ENCODE measurements around the gene C2CD4A. TPM values are rescaled to one million over a fixed set of nuclear protein-coding genes. Genes with fewer than 3 reads are reported as not detected.

Gene C2CD4A
- polyA plus RNA-seq, 2 of the 4 experiments (the other 2 are of a cell fraction): 0.32 TPM; not detected in 1

DNA sequence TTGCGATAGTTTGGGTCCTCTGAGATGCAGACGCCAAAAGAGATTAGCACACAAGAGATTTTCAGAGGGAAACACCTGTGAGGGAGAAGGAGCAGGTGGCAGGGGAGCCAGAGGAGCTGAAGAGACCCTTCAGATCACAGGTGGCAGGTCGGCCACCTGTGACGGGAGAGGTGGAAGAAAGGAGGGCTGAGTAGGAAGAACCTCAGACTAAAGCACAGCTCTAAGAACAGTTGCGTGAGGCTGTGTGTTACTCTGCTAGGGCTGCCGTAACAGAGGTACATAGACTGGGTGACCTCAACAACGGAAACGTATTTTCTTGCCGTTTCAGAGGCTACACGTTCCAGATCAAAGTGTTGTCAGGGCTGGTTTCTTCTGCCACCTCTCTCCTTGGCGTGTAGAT, 38.5 kb downstream of the C2CD4A start:
- H3K4me3 ChIP-seq: no peak overlapping the region
- ATAC-seq (no peak), DNase-seq (ENCODE audit: low read depth in 1 of 2, low spot score in 1 of 2) (no peak), FAIRE-seq (no peak)
- 84% methylated on average over 11 of the region's 11 CpGs for WGBS (ENCODE audit: missing lambda C conversion rate)
- no peak overlapping the region for H3K4me2 ChIP-seq
- CTCF ChIA-PET: no interaction called here
- H3K4me1 ChIP-seq: peaks cover 25% of the 10 kb centered on the region
- TF ChIP-seq HOXB13 (CRISPR knock-in tag; IDR thresholded peaks at IDR 0.05; ENCODE audit: low read depth) (no peak), CHD2 (IDR thresholded peaks at IDR 0.05; ENCODE audit: low read length, partially characterized antibody) (no peak), KDM1A (IDR thresholded peaks at IDR 0.05; ENCODE audit: low read depth) (no peak), NFE2L2 (conservative IDR thresholded peaks at IDR 0.05; ENCODE audit: low read length) (no peak), NR3C1 (IDR thresholded peaks at IDR 0.05) (no peak), ZC3H11A (IDR thresholded peaks at IDR 0.05) (no peak), EP300 (IDR thresholded peaks at IDR 0.05) (no peak), RNF2 (IDR thresholded peaks at IDR 0.05; ENCODE audit: borderline replicate concordance, low read depth) (no peak), GATA3 (IDR thresholded peaks at IDR 0.05; ENCODE audit: borderline replicate concordance) (no peak), EHMT2 (IDR thresholded peaks at IDR 0.05; ENCODE audit: low read depth) (no peak)
- TF ChIP-seq, protein P1, sequence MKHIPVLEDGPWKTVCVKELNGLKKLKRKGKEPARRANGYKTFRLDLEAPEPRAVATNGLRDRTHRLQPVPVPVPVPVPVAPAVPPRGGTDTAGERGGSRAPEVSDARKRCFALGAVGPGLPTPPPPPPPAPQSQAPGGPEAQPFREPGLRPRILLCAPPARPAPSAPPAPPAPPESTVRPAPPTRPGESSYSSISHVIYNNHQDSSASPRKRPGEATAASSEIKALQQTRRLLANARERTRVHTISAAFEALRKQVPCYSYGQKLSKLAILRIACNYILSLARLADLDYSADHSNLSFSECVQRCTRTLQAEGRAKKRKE (CRISPR knock-in tag; IDR thresholded peaks at IDR 0.05; ENCODE audit: low read depth): no peak
- H3K9me3 ChIP-seq: no peaks in the 10 kb centered on the region
- no peak overlapping the region for H3K27ac ChIP-seq
- POLR2A ChIA-PET: no interaction called here

DNA sequence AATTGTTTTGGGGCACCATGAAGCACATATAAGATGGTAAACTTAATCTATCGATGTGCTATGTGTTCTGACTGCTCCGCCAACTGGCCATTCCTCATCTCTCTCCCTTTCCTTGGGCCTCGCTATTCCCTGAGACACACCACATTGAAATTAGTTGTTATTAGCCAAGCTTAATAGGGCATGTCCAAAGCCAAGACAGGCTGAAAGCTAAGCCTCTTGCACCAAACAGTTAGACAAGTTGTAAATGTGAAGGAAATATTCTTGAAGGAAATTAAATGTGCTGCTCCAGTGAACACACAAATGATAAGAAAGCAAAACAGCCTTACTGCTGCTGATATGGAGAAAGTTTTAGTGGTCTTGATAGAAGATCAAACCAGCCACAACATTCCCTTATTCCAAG, 39.3 kb downstream of the C2CD4A start:
- ATAC-seq (no peak), FAIRE-seq (no peak), DNase-seq (ENCODE audit: low read depth in 1 of 2, low spot score in 1 of 2) (no peak)
- Histone ChIP-seq H3K4me1 (peaks cover 33% of the 10 kb centered on the region), H3K9me3 (no peaks in the 10 kb centered on the region), H3K4me2 (no peak overlapping the region), H3K4me3 (no peak overlapping the region), H3K27ac (no peak overlapping the region)
- CTCF ChIA-PET: interaction anchor here (1.1 to 2.0 kb wide), 3 partner anchors 13 to 34 kb away, joined by 3 to 6 read pairs (median 6); no protein-coding TSS in a partner anchor
- no peak for TF ChIP-seq EP300 (IDR thresholded peaks at IDR 0.05)
- TF ChIP-seq, protein P2, sequence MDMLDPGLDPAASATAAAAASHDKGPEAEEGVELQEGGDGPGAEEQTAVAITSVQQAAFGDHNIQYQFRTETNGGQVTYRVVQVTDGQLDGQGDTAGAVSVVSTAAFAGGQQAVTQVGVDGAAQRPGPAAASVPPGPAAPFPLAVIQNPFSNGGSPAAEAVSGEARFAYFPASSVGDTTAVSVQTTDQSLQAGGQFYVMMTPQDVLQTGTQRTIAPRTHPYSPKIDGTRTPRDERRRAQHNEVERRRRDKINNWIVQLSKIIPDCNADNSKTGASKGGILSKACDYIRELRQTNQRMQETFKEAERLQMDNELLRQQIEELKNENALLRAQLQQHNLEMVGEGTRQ (IDR thresholded peaks at IDR 0.05): no peak
- no peak for TF ChIP-seq JUNB (IDR thresholded peaks at IDR 0.05)
- TF ChIP-seq POLR2A (IDR thresholded peaks at IDR 0.05; ENCODE audit: low read length): no peak
- no peak for TF ChIP-seq REST (IDR thresholded peaks at IDR 0.05)
- no peak for TF ChIP-seq BCL3 (IDR thresholded peaks at IDR 0.05)
- no peak for TF ChIP-seq EHMT2 (IDR thresholded peaks at IDR 0.05; ENCODE audit: low read depth)
- no peak for TF ChIP-seq NFE2L2 (conservative IDR thresholded peaks at IDR 0.05; ENCODE audit: low read length)
- TF ChIP-seq RNF2 (IDR thresholded peaks at IDR 0.05; ENCODE audit: borderline replicate concordance, low read depth): no peak
- TF ChIP-seq FOXS1 (CRISPR knock-in tag; IDR thresholded peaks at IDR 0.05): no peak
- no peak for TF ChIP-seq POLR2AphosphoS2 (conservative IDR thresholded peaks at IDR 0.05; ENCODE audit: low read length)
- TF ChIP-seq ZNF302 (CRISPR knock-in tag; IDR thresholded peaks at IDR 0.05): no peak
- TF ChIP-seq RFX5 (IDR thresholded peaks at IDR 0.05): no peak
- POLR2A ChIA-PET: no interaction called here
- WGBS (ENCODE audit: missing lambda C conversion rate): 88% methylated on average over 3 of the region's 3 CpGs
